Osteocyte (in vitro differentiated cells): ENCODE results near the gene EMILIN1. TPM values are rescaled to one million over a fixed set of nuclear protein-coding genes. Genes with fewer than 3 reads are reported as not detected.

Experiments
- DNase-seq: peaks from one replicate; pipeline ENCODE4 v3.0.0; 2021; ENCODE audit warnings: mixed read lengths; ENCODE audit not compliant: unreplicated experiment; ENCODE audit errors: extremely low spot score
- H3K27ac Mint-ChIP-seq: one replicate; pipeline ENCODE4 v1.8.0; 2021; ENCODE audit warnings: mild to moderate bottlenecking, mixed read lengths; ENCODE audit not compliant: unreplicated experiment
- H3K27me3 Mint-ChIP-seq: one replicate; pipeline ENCODE4 v1.8.0; 2021; ENCODE audit warnings: mixed read lengths; ENCODE audit not compliant: unreplicated experiment
- H3K36me3 Mint-ChIP-seq: one replicate; pipeline ENCODE4 v1.8.0; 2021; ENCODE audit warnings: mixed read lengths; ENCODE audit not compliant: unreplicated experiment
- H3K4me1 Mint-ChIP-seq: one replicate; pipeline ENCODE4 v1.8.0; 2021; ENCODE audit warnings: mixed read lengths; ENCODE audit not compliant: unreplicated experiment
- H3K4me3 Mint-ChIP-seq: one replicate; pipeline ENCODE4 v1.8.0; 2021; ENCODE audit warnings: mild to moderate bottlenecking, moderate library complexity, mixed read lengths; ENCODE audit not compliant: unreplicated experiment
- H3K9me3 Mint-ChIP-seq: one replicate; pipeline ENCODE4 v1.8.0; 2021; ENCODE audit warnings: mixed read lengths; ENCODE audit not compliant: unreplicated experiment
- CTCF ChIP-seq: fragments of 200-600 bp; sonication (generic); IDR thresholded peaks from 2 replicates; pipeline ENCODE4 v1.5.0; 2021; ENCODE audit warnings: antibody characterized with exemption, mild to moderate bottlenecking, moderate library complexity
- total RNA-seq: library from RNA; stranded (reverse); gene quantifications from 2 replicates; pipeline ENCODE4 v1.2.1, GENCODE V29; 2021

Gene EMILIN1
- total RNA-seq, 1 donor from 2014 or later, result 206 TPM

- no peak for TF ChIP-seq CTCF
- H3K9me3 Mint-ChIP-seq, result no peaks in the 10 kb centered on the region
- no peak overlapping the region for H3K27ac Mint-ChIP-seq
- no peaks in the 10 kb centered on the region for H3K4me1 Mint-ChIP-seq
- H3K27me3 Mint-ChIP-seq, result no peaks in the 10 kb centered on the region
- peaks cover 17% of the 10 kb centered on the region for H3K36me3 Mint-ChIP-seq
- H3K4me3 Mint-ChIP-seq, result no peak overlapping the region
- DNase-seq, result no peak
Measured at GRCh38 chr2:27060323-27060722, 18.1 kb upstream of the EMILIN1 start.

GRCh38 chr2:27065128-27065527 is 13.3 kb upstream of the EMILIN1 start:
- Mint-ChIP-seq H3K27ac (no peak overlapping the region), H3K27me3 (no peaks in the 10 kb centered on the region)

GRCh38 chr2:27067385-27067784 is 11.0 kb upstream of the EMILIN1 start:
- no peak overlapping the region for H3K4me3 Mint-ChIP-seq
- H3K27ac Mint-ChIP-seq, result no peak overlapping the region
- no peak for TF ChIP-seq CTCF
- peaks cover 33% of the 10 kb centered on the region for H3K4me1 Mint-ChIP-seq
- H3K9me3 Mint-ChIP-seq, result no peaks in the 10 kb centered on the region
- no peaks in the 10 kb centered on the region for H3K27me3 Mint-ChIP-seq
- no peak for DNase-seq
- peaks cover 24% of the 10 kb centered on the region for H3K36me3 Mint-ChIP-seq

More at GRCh38 chr2:27065128-27065527, 13.3 kb upstream of the EMILIN1 start:
- no peak for DNase-seq
- H3K9me3 Mint-ChIP-seq, result no peaks in the 10 kb centered on the region
- H3K4me1 Mint-ChIP-seq, result peaks cover 18% of the 10 kb centered on the region
- H3K36me3 Mint-ChIP-seq, result peaks cover 28% of the 10 kb centered on the region
- no peak for TF ChIP-seq CTCF
- no peak overlapping the region for H3K4me3 Mint-ChIP-seq

GRCh38 chr2:27069436-27069835 is 9.0 kb upstream of the EMILIN1 start:
- Mint-ChIP-seq H3K36me3 (peaks cover 21% of the 10 kb centered on the region), H3K4me1 (peaks cover 47% of the 10 kb centered on the region), H3K27me3 (no peaks in the 10 kb centered on the region), H3K4me3 (peak overlapping the region; percentile 89), H3K27ac (peak overlapping the region; percentile 91), H3K9me3 (no peaks in the 10 kb centered on the region)
- TF ChIP-seq CTCF, result no peak
- DNase-seq, result no peak

- Mint-ChIP-seq H3K27ac (peak overlapping the region; percentile 91), H3K4me1 (peaks cover 53% of the 10 kb centered on the region), H3K36me3 (peaks cover 19% of the 10 kb centered on the region), H3K9me3 (no peaks in the 10 kb centered on the region), H3K4me3 (peak overlapping the region; percentile 89), H3K27me3 (no peaks in the 10 kb centered on the region)
- TF ChIP-seq CTCF, result no peak
- DNase-seq, result no peak
Measured at GRCh38 chr2:27069961-27070618, 8.3 kb upstream of the EMILIN1 start.
